ENCODE data around the gene NLRP4.
"Not testable (repeated sequence)": the region's sequence is repeated elsewhere in the genome, so short reads cannot be mapped to it uniquely, and the experiment has no call there.

Gene NLRP4

GRCh38 chr19:55913643-55914268, 77.4 kb downstream of the NLRP4 start:
- Mint-ChIP-seq H3K4me3 (no peak overlapping the region), H3K27me3 (peaks cover 9% of the 10 kb centered on the region), H3K9me3 (peaks cover 28 to 51% of the 10 kb centered on the region in 2 donors), H3K27ac (no peak overlapping the region), H3K4me1 (no peaks in the 10 kb centered on the region)
- DNase-seq (no peak), ATAC-seq (no peak)

DNA sequence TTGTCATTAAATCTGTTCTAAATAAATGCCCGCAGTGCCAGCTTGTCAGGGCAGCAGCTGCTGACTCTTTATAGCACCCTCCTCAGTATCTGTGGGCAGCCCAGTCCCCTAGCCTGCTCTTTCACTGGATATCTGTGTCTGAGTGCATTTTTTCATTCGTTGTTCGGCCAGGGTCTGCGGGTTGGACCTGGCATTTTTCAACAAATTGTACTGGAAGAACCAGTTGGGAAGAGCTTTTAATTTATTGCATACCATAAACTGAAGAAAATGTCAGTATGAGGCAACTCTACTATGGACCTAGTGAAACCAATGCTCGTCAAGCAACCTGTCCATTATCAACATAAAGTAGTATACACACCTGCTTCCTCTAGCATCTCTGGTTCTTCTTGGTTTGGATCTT, 87.2 kb downstream of the NLRP4 start:
- H3K4me3 Mint-ChIP-seq: no peak overlapping the region
- H3K27me3 Mint-ChIP-seq: no peaks in the 10 kb centered on the region
- peaks cover 31 to 45% of the 10 kb centered on the region in 2 donors for H3K9me3 Mint-ChIP-seq
- no peak for DNase-seq
- H3K4me1 Mint-ChIP-seq: no peaks in the 10 kb centered on the region
- no peak for ATAC-seq
- H3K27ac Mint-ChIP-seq: no peak overlapping the region

- Mint-ChIP-seq H3K4me3 (no peak overlapping the region), H3K27ac (no peak overlapping the region), H3K27me3 (no peaks in the 10 kb centered on the region), H3K9me3 (peaks cover 10 to 25% of the 10 kb centered on the region in 2 donors), H3K4me1 (no peaks in the 10 kb centered on the region)
- DNase-seq (no peak), ATAC-seq (no peak)
These were observed 91.7 kb downstream of the NLRP4 start for GRCh38 chr19:55927991-55928390.

- H3K9me3 Mint-ChIP-seq: peaks cover 6 to 28% of the 10 kb centered on the region in 2 donors
- not testable (repeated sequence) for DNase-seq, H3K27ac Mint-ChIP-seq, H3K4me1 Mint-ChIP-seq, H3K27me3 Mint-ChIP-seq, H3K4me3 Mint-ChIP-seq, ATAC-seq
These were observed 92.9 kb downstream of the NLRP4 start for GRCh38 chr19:55929258-55929657.

GRCh38 chr19:55930996-55931515, 94.7 kb downstream of the NLRP4 start:
- DNase-seq (no peak), ATAC-seq (no peak)
- Mint-ChIP-seq H3K9me3 (peaks cover 0 to 24% of the 10 kb centered on the region in 2 donors), H3K27ac (no peak overlapping the region), H3K4me3 (no peak overlapping the region), H3K27me3 (no peaks in the 10 kb centered on the region), H3K4me1 (no peaks in the 10 kb centered on the region)
